HUES64 (cell line): ENCODE data around the gene TFF3.

Experiments
- H3K27ac ChIP-seq: 2 replicates; pipeline ENCODE4 v1.7.0; 2013; ENCODE audit warnings: low read depth, low read length, inconsistent platforms
- H3K27me3 ChIP-seq: 2 replicates; pipeline ENCODE4 v1.6.1; 2013; ENCODE audit warnings: mild to moderate bottlenecking, low read length; ENCODE audit not compliant: insufficient read depth
- H3K36me3 ChIP-seq: 2 replicates; pipeline ENCODE4 v1.6.1; 2013; ENCODE audit warnings: mild to moderate bottlenecking, low read length; ENCODE audit not compliant: insufficient read depth
- H3K4me1 ChIP-seq: 2 replicates; pipeline ENCODE4 v1.6.1; 2013; ENCODE audit warnings: mild to moderate bottlenecking, low read length, moderate library complexity; ENCODE audit not compliant: insufficient read depth
- H3K4me3 ChIP-seq: 2 replicates; pipeline ENCODE4 v1.5.1; 2013; ENCODE audit warnings: mild to moderate bottlenecking, low read length, moderate library complexity
- H3K9ac ChIP-seq: 2 replicates; pipeline ENCODE4 v1.6.1; 2013; ENCODE audit warnings: mild to moderate bottlenecking, low read depth, low read length
- H3K9me3 ChIP-seq: 2 replicates; pipeline ENCODE4 v1.6.1; 2013; ENCODE audit warnings: low read depth, low read length; ENCODE audit not compliant: insufficient read depth
- WGBS: fragments of 150-250, 120-280 bp; methylation state at CpG from one replicate; pipeline ENCODE4 v1.1.7; 2013; ENCODE audit warnings: missing lambda C conversion rate; 5-methylcytosine and 5-hydroxymethylcytosine counted together

TFF3 gene

GRCh38 chr21:42308914-42309752 lies 6.1 kb downstream of the TFF3 start:
- Histone ChIP-seq H3K36me3 (no peaks in the 10 kb centered on the region), H3K4me3 (no peak overlapping the region), H3K27me3 (0 out of 2 replicates have a peak, but pooled peaks cover 4% of the 10 kb centered on the region), H3K9ac (no peak overlapping the region), H3K9me3 (no peaks in the 10 kb centered on the region), H3K27ac (no peak overlapping the region), H3K4me1 (peaks cover 10% of the 10 kb centered on the region)
- 66% methylated on average over 23 of the region's 23 CpGs for WGBS

GRCh38 chr21:42308161-42308913 lies 6.9 kb downstream of the TFF3 start:
- Histone ChIP-seq H3K36me3 (no peaks in the 10 kb centered on the region), H3K4me3 (no peak overlapping the region), H3K4me1 (peaks cover 3% of the 10 kb centered on the region), H3K27ac (no peak overlapping the region), H3K9me3 (no peaks in the 10 kb centered on the region), H3K27me3 (0 out of 2 replicates have a peak, but pooled peaks cover 4% of the 10 kb centered on the region), H3K9ac (no peak overlapping the region)
- WGBS, result 92% methylated on average over 17 of the region's 17 CpGs

- Histone ChIP-seq H3K27me3 (0 out of 2 replicates have a peak, but pooled peaks cover 4% of the 10 kb centered on the region), H3K9ac (no peak overlapping the region), H3K36me3 (no peaks in the 10 kb centered on the region), H3K4me1 (no peaks in the 10 kb centered on the region), H3K27ac (no peak overlapping the region), H3K9me3 (no peaks in the 10 kb centered on the region), H3K4me3 (no peak overlapping the region)
- WGBS, result 90% methylated on average over 5 of the region's 5 CpGs
These were observed 8.1 kb downstream of the TFF3 start for GRCh38 chr21:42307106-42307505.

GRCh38 chr21:42306366-42307035 lies 8.7 kb downstream of the TFF3 start:
- no peaks in the 10 kb centered on the region for H3K36me3 ChIP-seq
- 88% methylated on average over 17 of the region's 17 CpGs for WGBS
- H3K27me3 ChIP-seq, result 0 out of 2 replicates have a peak, but pooled peaks cover 4% of the 10 kb centered on the region
- H3K27ac ChIP-seq, result no peak overlapping the region
- no peaks in the 10 kb centered on the region for H3K9me3 ChIP-seq
- H3K4me3 ChIP-seq, result no peak overlapping the region
- no peaks in the 10 kb centered on the region for H3K4me1 ChIP-seq
- no peak overlapping the region for H3K9ac ChIP-seq

GRCh38 chr21:42305707-42306147 lies 9.5 kb downstream of the TFF3 start:
- 96% methylated on average over 33 of the region's 33 CpGs for WGBS
- no peak overlapping the region for H3K9ac ChIP-seq

GRCh38 chr21:42304556-42305454 lies 10.4 kb downstream of the TFF3 start:
- H3K27me3 ChIP-seq, result no peaks in the 10 kb centered on the region
- no peak overlapping the region for H3K27ac ChIP-seq
- H3K9ac ChIP-seq, result no peak overlapping the region
- no peak overlapping the region for H3K4me3 ChIP-seq
- H3K9me3 ChIP-seq, result no peaks in the 10 kb centered on the region
- WGBS, result 94% methylated on average over 22 of the region's 22 CpGs
- H3K4me1 ChIP-seq, result no peaks in the 10 kb centered on the region
- H3K36me3 ChIP-seq, result no peaks in the 10 kb centered on the region

More at GRCh38 chr21:42305707-42306147, 9.5 kb downstream of the TFF3 start:
- Histone ChIP-seq H3K27ac (no peak overlapping the region), H3K4me3 (no peak overlapping the region), H3K36me3 (no peaks in the 10 kb centered on the region), H3K4me1 (no peaks in the 10 kb centered on the region), H3K27me3 (0 out of 2 replicates have a peak, but pooled peaks cover 4% of the 10 kb centered on the region), H3K9me3 (no peaks in the 10 kb centered on the region)

- no peak overlapping the region for H3K4me3 ChIP-seq
- H3K36me3 ChIP-seq, result no peaks in the 10 kb centered on the region
- WGBS, result 84% methylated on average over 2 of the region's 3 CpGs
- no peaks in the 10 kb centered on the region for H3K9me3 ChIP-seq
- no peaks in the 10 kb centered on the region for H3K27me3 ChIP-seq
- no peak overlapping the region for H3K9ac ChIP-seq
- H3K27ac ChIP-seq, result no peak overlapping the region
- peaks cover 6% of the 10 kb centered on the region; the same call in 1 of the 2 replicates for H3K4me1 ChIP-seq
These were observed 11.8 kb downstream of the TFF3 start for GRCh38 chr21:42303443-42303842.

- peaks cover 11% of the 10 kb centered on the region; the same call in 1 of the 2 replicates for H3K4me1 ChIP-seq
- H3K9ac ChIP-seq, result no peak overlapping the region
- H3K4me3 ChIP-seq, result no peak overlapping the region
- no peaks in the 10 kb centered on the region for H3K9me3 ChIP-seq
- H3K27ac ChIP-seq, result no peak overlapping the region
- H3K27me3 ChIP-seq, result no peaks in the 10 kb centered on the region
- WGBS, result 78% methylated on average over 7 of the region's 7 CpGs
- no peaks in the 10 kb centered on the region for H3K36me3 ChIP-seq
These were observed 12.4 kb downstream of the TFF3 start for GRCh38 chr21:42302794-42303193.

GRCh38 chr21:42302076-42302650 lies 13.0 kb downstream of the TFF3 start:
- peaks cover 11% of the 10 kb centered on the region; the same call in 1 of the 2 replicates for H3K4me1 ChIP-seq
- WGBS, result 90% methylated on average over 12 of the region's 12 CpGs
- no peak overlapping the region for H3K4me3 ChIP-seq
- no peaks in the 10 kb centered on the region for H3K36me3 ChIP-seq
- no peak overlapping the region for H3K27ac ChIP-seq
- no peaks in the 10 kb centered on the region for H3K27me3 ChIP-seq
- no peak overlapping the region for H3K9ac ChIP-seq
- no peaks in the 10 kb centered on the region for H3K9me3 ChIP-seq
